ENCODE data around the gene MTMR1.

DNA sequence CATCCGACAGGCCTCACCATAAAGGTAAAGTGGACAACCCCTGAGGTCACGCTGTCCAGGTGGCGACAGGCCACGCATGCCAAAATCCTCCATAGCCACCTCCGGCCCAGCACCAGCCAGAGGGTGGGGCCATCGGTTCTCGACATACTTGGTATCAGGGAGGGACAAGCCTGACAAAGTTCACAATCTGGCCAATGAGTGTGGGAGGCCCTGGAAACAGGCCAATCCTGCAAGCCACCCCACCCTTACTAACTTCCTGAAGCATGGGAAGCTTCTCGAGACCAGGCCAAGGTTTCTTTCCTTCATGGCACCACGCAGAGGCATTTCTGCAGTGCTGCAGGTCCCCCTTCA is 73.8 kb downstream of the MTMR1 start:
- TF ChIP-seq POLR2AphosphoS5 (IDR thresholded peaks at IDR 0.05; ENCODE audit: borderline replicate concordance, low read depth, low read length) = no peak
- TF ChIP-seq EZH2 (IDR thresholded peaks at IDR 0.05) = no peak
- TF ChIP-seq FOXP2 (optimal IDR thresholded peaks at IDR 0.05; ENCODE audit: control extremely low read depth, extremely low read length, insufficient read depth) = no peak
